GM13976 (cell line): ENCODE data around the gene VPS51.
A peak's percentile ranks its signal among the peaks of the same experiment; 100 is the strongest.

ENCODE experiments used
- DNase-seq: peaks from one replicate; pipeline ENCODE4 v3.0.0; 2012; ENCODE audit warnings: low spot score
- CTCF ChIP-seq: IDR thresholded peaks from 2 replicates; pipeline ENCODE4 v1.5.1; 2012; ENCODE audit warnings: borderline replicate concordance, mild to moderate bottlenecking; ENCODE audit not compliant: insufficient read depth; ENCODE audit errors: extremely low read depth, missing control alignments, control extremely low read depth
- in situ Hi-C: fragments of 300-500 bp; cut with MboI; formaldehyde crosslinking; loops from one replicate; pipeline ENCODE4 v1.12.0; 2022; ENCODE audit warnings: low sequenced_read_pairs, mixed read lengths, inconsistent platforms; ENCODE audit not compliant: unreplicated experiment

The VPS51 gene

GRCh38 chr11:65103476-65103875 is 7.5 kb downstream of the VPS51 start:
- no peak for TF ChIP-seq CTCF
- DNase-seq: no peak
- in situ Hi-C loops: no loop called here

- no peak for DNase-seq
- no peak for TF ChIP-seq CTCF
- in situ Hi-C loops: no loop called here
These were observed 8.6 kb downstream of the VPS51 start for GRCh38 chr11:65104628-65105027.

GRCh38 chr11:65107078-65107477 is 11.1 kb downstream of the VPS51 start:
- no peak for DNase-seq
- in situ Hi-C loops: no loop called here
- TF ChIP-seq CTCF: no peak

GRCh38 chr11:65107751-65108468 is 11.9 kb downstream of the VPS51 start:
- no peak for TF ChIP-seq CTCF
- DNase-seq: no peak
- in situ Hi-C loops: no loop called here

GRCh38 chr11:65108469-65109123 is 12.6 kb downstream of the VPS51 start:
- in situ Hi-C loops: no loop called here
- DNase-seq: no peak
- no peak for TF ChIP-seq CTCF

- in situ Hi-C loops: no loop called here
- DNase-seq: peak; percentile 35
- no peak for TF ChIP-seq CTCF
These were observed 13.5 kb downstream of the VPS51 start for GRCh38 chr11:65109231-65110198.
